T-helper 1 cell treated with Interleukin-12 subunit alpha and Interleukin-12 subunit beta and Interleukin-4 antibody, amounts not matched to agents 30 μg/mL and 1 μg/mL, for 36 hours (primary cell): ENCODE results near the gene CDKL2.

Source experiments
- H3K27ac Mint-ChIP-seq: one replicate; pipeline ENCODE4 v1.8.0; 2021; ENCODE audit warnings: mild to moderate bottlenecking, mixed read lengths
- H3K27me3 Mint-ChIP-seq: one replicate; pipeline ENCODE4 v1.8.0; 2021; ENCODE audit warnings: low read depth, mixed read lengths
- H3K36me3 Mint-ChIP-seq: one replicate; pipeline ENCODE4 v1.8.0; 2021; ENCODE audit warnings: low read depth, mixed read lengths
- H3K4me1 Mint-ChIP-seq: one replicate; pipeline ENCODE4 v1.8.0; 2021; ENCODE audit warnings: low read depth, mixed read lengths
- H3K4me3 Mint-ChIP-seq: one replicate; pipeline ENCODE4 v1.8.0; 2021; ENCODE audit warnings: mild to moderate bottlenecking, moderate library complexity, mixed read lengths
- H3K9me3 Mint-ChIP-seq: one replicate; pipeline ENCODE4 v1.8.0; 2021; ENCODE audit warnings: mixed read lengths

CDKL2 gene

DNA sequence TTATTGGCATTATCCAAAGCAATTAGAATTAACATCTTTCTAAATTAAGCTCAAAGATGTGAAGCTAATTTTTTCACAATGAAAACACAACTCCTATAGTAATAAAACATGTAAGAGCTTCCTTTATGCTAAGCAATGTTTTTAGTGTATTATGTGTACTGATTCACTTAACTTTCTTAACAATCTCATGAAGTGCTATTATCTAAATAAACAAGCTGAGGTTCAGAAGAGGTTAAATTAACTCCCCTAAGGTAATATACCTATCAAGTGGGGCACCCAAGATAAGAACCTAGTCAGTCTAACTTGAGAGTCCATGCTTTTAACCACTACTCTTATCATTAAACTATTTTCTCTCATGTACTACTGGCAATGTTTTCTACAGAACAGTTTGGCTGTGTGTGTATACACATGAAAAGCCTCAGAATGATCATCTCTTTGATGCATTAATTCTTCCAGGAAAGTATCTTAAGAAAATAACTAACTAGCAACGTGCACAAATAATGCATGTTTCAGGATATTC, 29.2 kb upstream of the CDKL2 start:
- Mint-ChIP-seq H3K27me3 (no peaks in the 10 kb centered on the region), H3K27ac (no peak overlapping the region), H3K36me3 (peaks cover 54% of the 10 kb centered on the region), H3K9me3 (no peaks in the 10 kb centered on the region), H3K4me1 (peaks cover 58% of the 10 kb centered on the region), H3K4me3 (no peak overlapping the region)

GRCh38 chr4:75658876-75659275, 28.5 kb upstream of the CDKL2 start:
- Mint-ChIP-seq H3K27me3 (no peaks in the 10 kb centered on the region), H3K4me3 (peak overlapping the region; percentile 7), H3K4me1 (peaks cover 63% of the 10 kb centered on the region), H3K9me3 (no peaks in the 10 kb centered on the region), H3K27ac (no peak overlapping the region), H3K36me3 (peaks cover 60% of the 10 kb centered on the region)

GRCh38 chr4:75655562-75655961, 25.2 kb upstream of the CDKL2 start:
- Mint-ChIP-seq H3K36me3 (peaks cover 53% of the 10 kb centered on the region), H3K4me1 (peaks cover 53% of the 10 kb centered on the region), H3K27me3 (no peaks in the 10 kb centered on the region), H3K9me3 (no peaks in the 10 kb centered on the region), H3K27ac (peak overlapping the region; percentile 93), H3K4me3 (peak overlapping the region; percentile 73)

DNA sequence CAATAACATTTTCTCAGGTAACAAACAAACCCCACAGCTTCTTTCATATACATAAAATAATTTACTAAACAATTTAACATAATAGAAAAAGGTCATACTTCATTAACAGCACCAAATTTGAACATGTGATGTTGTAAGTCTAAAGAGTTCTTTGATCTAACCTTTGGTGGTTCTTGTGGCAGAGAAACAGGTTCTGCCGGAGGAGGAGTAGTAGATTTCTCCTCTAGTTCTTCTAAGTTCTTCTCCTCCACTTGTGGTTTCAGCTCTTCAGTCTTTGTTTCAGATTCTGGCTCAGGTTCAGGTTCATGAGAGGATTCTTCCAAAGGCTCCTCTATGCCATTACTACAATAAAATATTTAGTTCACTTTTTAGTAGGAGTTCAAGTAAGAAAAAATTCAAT, 24.6 kb upstream of the CDKL2 start:
- Mint-ChIP-seq H3K9me3 (no peaks in the 10 kb centered on the region), H3K27ac (peak overlapping the region; percentile 93), H3K4me3 (peak overlapping the region; percentile 73), H3K36me3 (peaks cover 52% of the 10 kb centered on the region), H3K4me1 (peaks cover 50% of the 10 kb centered on the region), H3K27me3 (no peaks in the 10 kb centered on the region)

DNA sequence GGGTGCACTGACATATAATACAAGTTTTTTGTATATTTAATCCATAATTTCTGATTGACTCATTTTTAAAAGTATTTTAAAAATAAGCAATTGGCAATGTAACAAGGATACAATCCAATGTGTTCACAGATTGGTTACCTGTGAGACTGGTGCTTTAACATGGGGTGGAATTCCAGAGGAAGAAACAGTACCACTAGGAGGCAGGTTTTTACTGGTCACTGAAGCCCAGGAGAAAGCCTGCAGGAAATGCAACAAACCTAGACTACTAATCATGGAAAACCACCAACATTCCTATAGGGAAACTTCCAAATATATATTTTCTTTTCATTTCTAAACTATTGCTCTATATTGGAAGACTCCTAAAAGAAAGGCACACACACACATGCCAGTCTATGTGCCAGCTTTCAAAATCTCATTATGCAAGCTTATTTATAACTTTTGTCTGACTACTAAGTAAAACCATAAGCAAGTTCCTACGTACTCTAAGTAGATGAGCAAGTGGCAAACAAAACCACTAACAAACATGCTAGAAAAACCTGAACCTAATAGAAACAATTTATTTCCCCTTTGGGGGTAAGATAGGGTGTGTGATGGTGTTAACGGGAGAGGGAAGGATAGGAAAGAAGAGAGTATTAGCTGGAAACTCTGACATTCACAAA, 23.6 kb upstream of the CDKL2 start:
- H3K9me3 Mint-ChIP-seq = no peaks in the 10 kb centered on the region
- H3K4me3 Mint-ChIP-seq = peak overlapping the region; percentile 64
- H3K4me1 Mint-ChIP-seq = peaks cover 44% of the 10 kb centered on the region
- peaks cover 52% of the 10 kb centered on the region for H3K36me3 Mint-ChIP-seq
- H3K27me3 Mint-ChIP-seq = no peaks in the 10 kb centered on the region
- H3K27ac Mint-ChIP-seq = peak overlapping the region; percentile 93

DNA sequence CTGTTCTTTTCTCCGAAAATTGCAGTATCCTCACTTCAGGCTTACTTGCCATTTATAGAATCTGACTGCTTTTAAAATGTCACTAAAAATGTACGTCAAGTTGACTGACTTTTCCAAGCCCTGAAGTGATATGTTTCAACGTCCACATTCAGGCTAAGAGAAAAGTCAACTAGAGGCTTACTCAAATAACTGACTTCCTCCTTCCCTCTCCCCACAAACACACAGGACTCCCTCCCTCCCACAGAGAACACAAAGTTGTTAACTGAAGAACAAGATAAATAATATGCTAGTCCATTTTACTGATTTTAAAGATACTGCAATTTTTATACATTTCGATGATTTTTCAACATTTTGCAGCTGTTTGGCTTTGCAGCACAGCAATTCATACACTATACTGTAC, 13.8 kb upstream of the CDKL2 start:
- Mint-ChIP-seq H3K4me3 (no peak overlapping the region), H3K27me3 (no peaks in the 10 kb centered on the region), H3K9me3 (no peaks in the 10 kb centered on the region), H3K4me1 (peaks cover 12% of the 10 kb centered on the region), H3K36me3 (peaks cover 54% of the 10 kb centered on the region), H3K27ac (no peak overlapping the region)

DNA sequence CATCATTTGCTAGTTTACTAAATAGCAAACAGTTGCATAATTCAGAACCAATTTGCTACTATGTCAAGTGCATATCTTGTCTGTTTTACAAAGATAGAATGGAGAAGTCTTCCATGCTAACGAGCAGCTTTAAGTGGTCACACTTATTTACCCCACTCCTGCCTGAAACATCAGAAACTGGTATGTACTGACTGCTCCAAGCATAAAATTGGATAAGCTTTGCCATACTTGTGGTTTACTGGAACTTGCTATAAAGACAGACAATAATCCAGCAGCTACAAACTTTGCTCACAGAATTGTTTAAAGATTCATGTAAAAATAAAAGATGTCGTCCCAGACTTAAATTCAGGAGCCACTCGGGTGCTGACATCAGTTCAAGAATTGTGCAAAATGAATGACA, 13.3 kb upstream of the CDKL2 start:
- H3K27me3 Mint-ChIP-seq = no peaks in the 10 kb centered on the region
- H3K4me1 Mint-ChIP-seq = peaks cover 12% of the 10 kb centered on the region
- peaks cover 53% of the 10 kb centered on the region for H3K36me3 Mint-ChIP-seq
- H3K9me3 Mint-ChIP-seq = no peaks in the 10 kb centered on the region
- no peak overlapping the region for H3K27ac Mint-ChIP-seq
- H3K4me3 Mint-ChIP-seq = no peak overlapping the region

GRCh38 chr4:75639124-75639695, 8.9 kb upstream of the CDKL2 start:
- Mint-ChIP-seq H3K4me1 (peaks cover 7% of the 10 kb centered on the region), H3K27ac (no peak overlapping the region), H3K9me3 (no peaks in the 10 kb centered on the region), H3K4me3 (no peak overlapping the region), H3K36me3 (peaks cover 22% of the 10 kb centered on the region), H3K27me3 (no peaks in the 10 kb centered on the region)

- Mint-ChIP-seq H3K4me1 (peaks cover 7% of the 10 kb centered on the region), H3K36me3 (peaks cover 17% of the 10 kb centered on the region), H3K4me3 (no peak overlapping the region), H3K27ac (no peak overlapping the region), H3K27me3 (no peaks in the 10 kb centered on the region), H3K9me3 (no peaks in the 10 kb centered on the region)
Observed at GRCh38 chr4:75637827-75638226, 7.5 kb upstream of the CDKL2 start.

DNA sequence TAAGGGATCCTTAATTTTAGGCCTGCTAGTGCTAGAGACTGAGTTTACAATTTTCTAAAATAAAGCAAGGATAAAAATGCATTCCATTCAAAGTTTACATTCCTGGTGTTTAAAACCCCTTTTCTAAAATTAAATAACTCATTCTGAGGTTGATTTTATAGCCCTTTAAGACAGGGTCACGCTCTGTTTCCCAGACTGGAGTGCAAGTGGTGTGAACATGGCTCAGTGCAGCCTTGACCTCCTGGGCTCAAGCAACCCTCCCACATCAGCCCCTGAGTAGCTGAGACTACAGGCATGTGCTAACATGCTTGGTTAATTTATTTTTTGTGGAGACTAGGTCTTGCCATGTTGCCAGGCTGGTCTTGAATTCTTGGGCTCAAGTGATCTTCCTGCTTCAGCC, 6.8 kb upstream of the CDKL2 start:
- peaks cover 7% of the 10 kb centered on the region for H3K4me1 Mint-ChIP-seq
- H3K9me3 Mint-ChIP-seq = no peaks in the 10 kb centered on the region
- H3K4me3 Mint-ChIP-seq = no peak overlapping the region
- no peaks in the 10 kb centered on the region for H3K27me3 Mint-ChIP-seq
- H3K27ac Mint-ChIP-seq = no peak overlapping the region
- H3K36me3 Mint-ChIP-seq = peaks cover 14% of the 10 kb centered on the region

- Mint-ChIP-seq H3K27ac (no peak overlapping the region), H3K27me3 (no peaks in the 10 kb centered on the region)
Observed at GRCh38 chr4:75634951-75635350, 4.6 kb upstream of the CDKL2 start.

DNA sequence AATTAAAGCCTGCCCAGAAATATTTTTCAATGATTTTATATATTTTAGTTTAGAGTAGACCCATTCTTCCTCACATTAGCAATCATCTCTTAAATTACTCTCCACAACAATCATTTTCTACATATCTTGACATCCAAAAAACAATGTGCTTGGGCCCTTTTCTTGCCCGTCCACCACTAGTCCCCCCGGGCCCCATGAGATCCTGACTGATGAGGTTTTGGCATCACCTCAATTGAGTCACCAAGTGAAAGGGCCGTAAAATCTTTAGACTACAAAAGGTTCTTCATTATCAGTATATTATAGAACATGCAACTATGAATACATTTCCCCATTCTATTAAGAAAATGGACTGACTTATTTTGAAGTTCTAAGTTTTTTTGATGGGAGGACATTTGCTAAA, 4.0 kb upstream of the CDKL2 start:
- H3K9me3 Mint-ChIP-seq = no peaks in the 10 kb centered on the region
- no peak overlapping the region for H3K27ac Mint-ChIP-seq
- H3K4me1 Mint-ChIP-seq = peaks cover 14% of the 10 kb centered on the region
- no peak overlapping the region for H3K4me3 Mint-ChIP-seq
- no peaks in the 10 kb centered on the region for H3K27me3 Mint-ChIP-seq
- peaks cover 2% of the 10 kb centered on the region for H3K36me3 Mint-ChIP-seq

More at GRCh38 chr4:75634951-75635350, 4.6 kb upstream of the CDKL2 start:
- peaks cover 14% of the 10 kb centered on the region for H3K4me1 Mint-ChIP-seq
- H3K9me3 Mint-ChIP-seq = no peaks in the 10 kb centered on the region
- peaks cover 5% of the 10 kb centered on the region for H3K36me3 Mint-ChIP-seq
- H3K4me3 Mint-ChIP-seq = no peak overlapping the region

GRCh38 chr4:75633846-75634245, 3.5 kb upstream of the CDKL2 start:
- Mint-ChIP-seq H3K27ac (no peak overlapping the region), H3K4me3 (no peak overlapping the region), H3K27me3 (no peaks in the 10 kb centered on the region), H3K36me3 (no peaks in the 10 kb centered on the region), H3K4me1 (peaks cover 14% of the 10 kb centered on the region), H3K9me3 (no peaks in the 10 kb centered on the region)

- Mint-ChIP-seq H3K4me3 (peak overlapping the region; percentile 83), H3K9me3 (no peaks in the 10 kb centered on the region), H3K27ac (peak overlapping the region; percentile 43), H3K36me3 (no peaks in the 10 kb centered on the region), H3K27me3 (peaks cover 2% of the 10 kb centered on the region), H3K4me1 (peaks cover 14% of the 10 kb centered on the region)
Observed at GRCh38 chr4:75630937-75631329, 605 bp upstream of the CDKL2 start.

GRCh38 chr4:75629239-75629638, 1.1 kb downstream of the CDKL2 start:
- Mint-ChIP-seq H3K27ac (no peak overlapping the region), H3K27me3 (peaks cover 13% of the 10 kb centered on the region), H3K4me3 (no peak overlapping the region), H3K4me1 (peaks cover 14% of the 10 kb centered on the region), H3K36me3 (no peaks in the 10 kb centered on the region), H3K9me3 (no peaks in the 10 kb centered on the region)
